Measurements from ENCODE around the gene KCNC1. TPM values are rescaled to one million over a fixed set of nuclear protein-coding genes. Genes with fewer than 3 reads are reported as not detected.

The KCNC1 gene
- total RNA-seq, 1 donor from 2014 or later: not detected

DNA sequence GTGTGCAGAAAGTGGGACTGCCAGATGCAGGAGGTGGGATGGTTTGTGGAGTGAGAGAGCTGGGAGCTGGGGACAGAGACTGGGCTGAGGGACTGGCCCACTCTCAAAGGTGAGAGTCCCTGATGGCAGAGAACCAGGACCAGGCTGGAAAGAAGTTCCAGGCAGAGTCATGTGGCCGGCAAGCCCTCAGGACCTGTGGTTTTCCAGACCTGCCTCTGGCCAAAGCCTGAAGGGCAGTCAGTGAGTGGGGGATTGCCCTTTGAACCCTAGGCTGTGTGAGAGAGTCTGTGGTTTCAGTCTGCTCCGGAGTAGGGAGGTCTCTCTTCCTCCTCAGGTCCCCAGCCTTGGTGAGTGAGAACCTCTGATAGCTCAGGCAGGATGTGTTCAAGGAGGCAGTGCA is 17.0 kb downstream of the KCNC1 start:
- intact Hi-C loops (cut with micrococcal nuclease): no loop called here

DNA sequence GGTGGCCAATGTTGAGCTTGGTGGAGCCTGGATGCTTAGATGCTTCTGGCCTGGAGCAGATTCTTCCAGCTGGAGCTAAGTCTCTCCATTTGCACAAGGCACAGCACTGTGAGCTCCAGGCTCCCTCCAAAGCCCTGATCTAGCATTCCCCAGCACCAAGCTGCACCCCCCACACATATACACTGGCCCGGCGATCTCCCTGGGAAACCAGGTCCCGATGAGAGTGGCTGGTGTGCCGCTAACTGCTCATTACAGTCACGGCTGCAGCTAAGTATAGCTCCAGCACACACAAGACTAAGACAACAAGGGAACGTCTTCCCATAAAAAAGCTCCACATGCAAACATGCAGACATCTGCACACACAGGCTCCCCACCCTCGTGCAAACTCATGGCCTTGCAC is 17.6 kb downstream of the KCNC1 start:
- intact Hi-C loops (cut with micrococcal nuclease): no loop called here

DNA sequence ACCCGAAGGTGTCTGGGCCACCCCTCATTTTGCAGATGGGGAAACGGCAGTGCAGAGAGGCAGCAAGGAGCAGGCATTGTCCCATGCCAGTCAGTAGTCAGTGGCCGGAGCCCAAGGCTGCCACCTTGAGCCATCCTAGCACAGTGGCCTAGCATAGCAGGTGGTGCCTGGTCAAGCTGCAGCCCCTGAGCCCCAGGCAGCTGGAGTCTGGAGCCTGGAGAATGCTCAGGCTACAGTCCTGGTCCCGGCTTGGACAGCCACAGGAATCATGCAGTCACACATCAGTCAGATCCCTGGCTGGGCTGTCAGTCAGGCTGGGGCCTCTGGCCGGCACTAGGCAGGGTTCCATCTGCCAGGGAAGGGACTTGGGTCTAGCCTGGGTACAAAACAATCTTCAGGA is 18.6 kb downstream of the KCNC1 start:
- intact Hi-C loops (cut with micrococcal nuclease): no loop called here

DNA sequence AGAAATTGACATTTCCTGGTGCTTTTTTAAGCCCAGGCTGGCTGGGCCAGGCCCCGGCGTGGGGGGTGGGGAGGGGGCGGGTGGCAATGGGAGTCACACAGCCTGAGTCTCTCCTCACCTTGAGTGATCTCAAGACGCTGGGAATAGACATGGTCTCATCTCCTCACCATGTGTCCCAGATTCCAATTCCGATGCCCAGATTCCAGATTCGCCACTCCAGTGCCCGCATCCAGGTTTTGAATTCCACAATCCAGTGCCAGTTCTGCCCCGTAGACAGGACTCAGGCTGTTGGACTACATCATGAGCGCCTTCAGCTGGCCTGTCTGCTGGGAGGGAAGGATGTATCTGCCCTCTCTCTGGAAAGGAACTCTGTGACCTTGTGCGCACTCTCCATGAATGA is 19.1 kb downstream of the KCNC1 start:
- intact Hi-C loops (cut with micrococcal nuclease): no loop called here

DNA sequence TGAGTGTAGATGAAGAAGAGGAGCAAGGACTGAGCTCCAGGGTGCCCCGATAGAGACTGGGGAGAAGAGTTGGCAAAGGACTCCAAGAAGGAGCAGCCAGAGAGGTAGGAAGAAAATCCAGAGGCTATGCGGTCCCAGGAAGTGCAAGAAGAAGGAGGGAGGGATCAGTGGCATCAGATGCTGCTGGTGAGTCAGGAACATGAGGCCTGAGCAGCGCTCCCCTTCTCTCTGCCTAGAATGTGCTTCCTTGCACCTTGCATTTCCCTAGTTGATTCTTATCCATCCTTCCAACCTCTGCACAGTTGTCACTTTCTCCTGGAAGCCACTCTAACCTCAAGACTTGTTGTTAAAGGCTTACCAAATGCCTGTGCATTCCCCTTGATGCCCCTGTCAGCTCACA is 21.3 kb downstream of the KCNC1 start:
- intact Hi-C loops (cut with micrococcal nuclease): no loop called here

DNA sequence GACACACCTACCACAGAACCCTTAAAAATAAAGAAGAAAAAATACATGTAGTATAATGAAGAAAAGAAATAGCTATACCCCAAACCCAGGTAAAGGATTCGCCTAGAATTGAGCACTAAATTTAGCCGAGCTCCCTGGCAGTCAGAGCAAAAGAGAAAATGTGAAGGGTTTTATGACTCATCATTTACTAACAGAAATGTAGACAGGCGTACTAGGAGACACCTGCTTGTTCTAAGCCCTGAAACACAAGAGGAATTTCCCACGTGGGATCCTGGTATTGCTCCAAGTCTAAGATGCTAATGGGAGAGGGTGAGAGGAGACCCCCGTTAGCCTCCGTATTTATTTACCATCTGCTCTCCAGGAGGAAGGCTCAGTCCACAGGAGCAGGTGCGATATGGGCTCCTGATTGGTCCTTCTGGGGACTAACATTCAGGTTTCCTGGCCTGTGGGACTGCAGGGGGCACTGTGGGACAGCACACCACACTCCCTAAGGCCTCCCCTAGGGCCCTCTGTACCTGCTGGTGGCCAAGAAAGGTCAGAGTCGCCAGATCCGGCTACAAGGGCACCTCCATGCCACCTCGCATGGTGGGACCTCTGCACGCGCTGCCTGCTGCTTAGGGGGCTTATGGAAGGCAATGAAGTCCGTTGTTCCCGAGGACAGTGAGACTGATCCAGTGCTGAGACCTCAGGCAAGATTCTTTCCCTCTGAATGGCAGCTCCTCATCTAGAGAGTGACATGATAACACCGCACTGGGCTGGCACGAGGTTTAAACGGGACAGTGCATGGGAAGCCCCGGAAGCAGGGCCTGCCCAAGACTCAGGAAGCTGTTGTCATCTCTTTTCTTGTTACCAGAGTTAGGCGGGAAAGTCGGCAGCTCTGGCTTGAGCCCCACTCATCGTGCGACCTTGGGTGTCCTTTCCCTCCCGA is 25.8 kb downstream of the KCNC1 start:
- intact Hi-C loops (cut with micrococcal nuclease): loop anchor here (1.0 kb wide), 1 partner anchor 219 kb away; no protein-coding TSS in a partner anchor

DNA sequence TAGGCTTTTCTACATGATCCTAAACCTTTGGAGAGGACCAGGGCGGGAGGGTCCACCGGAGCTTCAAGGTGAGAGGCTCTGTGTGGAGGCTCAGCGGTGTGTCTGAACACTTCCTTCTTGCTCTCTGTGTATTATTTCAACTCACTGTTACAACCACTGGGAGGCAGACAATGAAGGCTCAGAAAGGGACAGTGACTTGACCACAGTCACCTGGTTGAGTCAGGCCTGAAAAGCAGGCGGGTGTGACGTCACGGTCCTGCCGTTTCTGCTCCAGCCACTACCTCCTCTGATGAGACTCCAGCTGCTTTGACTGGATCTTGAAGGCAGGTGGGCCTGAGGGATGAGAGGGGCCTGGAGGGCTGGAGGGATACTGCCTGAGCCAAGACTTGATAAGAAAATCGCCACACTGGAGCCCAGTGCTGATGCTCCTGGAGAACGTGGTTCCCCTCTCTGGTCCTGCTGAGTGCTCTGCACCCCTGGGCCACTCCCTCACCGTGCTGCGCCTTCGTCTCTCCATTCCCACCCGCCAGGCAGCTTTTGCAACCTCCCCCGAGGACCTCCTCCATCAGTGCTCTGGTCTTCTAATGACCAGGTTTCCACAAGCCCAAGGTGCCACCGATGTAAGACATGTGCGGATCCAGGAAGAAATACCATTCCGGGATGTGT is 27.9 kb downstream of the KCNC1 start:
- intact Hi-C loops (cut with micrococcal nuclease): no loop called here

DNA sequence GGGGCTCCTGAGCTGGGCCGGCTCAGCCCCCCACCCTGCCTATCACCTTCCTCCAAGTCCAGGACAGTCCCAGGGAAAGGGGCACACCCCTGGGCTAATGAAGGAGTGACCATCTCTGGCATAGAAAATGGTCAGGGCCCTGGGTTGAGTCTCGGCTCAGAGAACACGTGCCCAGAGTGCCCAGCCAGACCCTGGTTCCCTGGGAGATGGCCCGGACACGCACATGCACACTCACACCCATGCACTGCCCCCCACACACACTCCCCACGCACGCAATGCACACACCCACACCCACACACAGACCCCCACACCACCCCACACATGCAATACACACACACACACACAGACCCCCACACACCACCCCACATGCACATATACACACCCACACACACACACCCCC is 28.7 kb downstream of the KCNC1 start:
- intact Hi-C loops (cut with micrococcal nuclease): no loop called here

DNA sequence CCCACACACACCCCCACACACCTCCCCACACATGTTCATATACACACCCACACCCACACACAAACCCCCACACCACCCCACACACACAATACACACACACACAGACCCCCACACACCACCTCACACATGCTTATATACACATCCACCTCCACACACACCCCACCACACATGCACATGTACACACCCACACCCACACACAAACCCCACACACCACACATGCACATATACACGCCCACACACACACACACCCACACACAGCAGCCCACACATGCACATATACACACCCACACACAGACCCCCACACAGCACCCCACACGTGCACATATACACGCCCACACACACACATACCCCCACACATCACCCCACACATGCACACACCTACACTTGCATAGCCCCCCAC is 29.1 kb downstream of the KCNC1 start:
- intact Hi-C loops (cut with micrococcal nuclease): no loop called here

DNA sequence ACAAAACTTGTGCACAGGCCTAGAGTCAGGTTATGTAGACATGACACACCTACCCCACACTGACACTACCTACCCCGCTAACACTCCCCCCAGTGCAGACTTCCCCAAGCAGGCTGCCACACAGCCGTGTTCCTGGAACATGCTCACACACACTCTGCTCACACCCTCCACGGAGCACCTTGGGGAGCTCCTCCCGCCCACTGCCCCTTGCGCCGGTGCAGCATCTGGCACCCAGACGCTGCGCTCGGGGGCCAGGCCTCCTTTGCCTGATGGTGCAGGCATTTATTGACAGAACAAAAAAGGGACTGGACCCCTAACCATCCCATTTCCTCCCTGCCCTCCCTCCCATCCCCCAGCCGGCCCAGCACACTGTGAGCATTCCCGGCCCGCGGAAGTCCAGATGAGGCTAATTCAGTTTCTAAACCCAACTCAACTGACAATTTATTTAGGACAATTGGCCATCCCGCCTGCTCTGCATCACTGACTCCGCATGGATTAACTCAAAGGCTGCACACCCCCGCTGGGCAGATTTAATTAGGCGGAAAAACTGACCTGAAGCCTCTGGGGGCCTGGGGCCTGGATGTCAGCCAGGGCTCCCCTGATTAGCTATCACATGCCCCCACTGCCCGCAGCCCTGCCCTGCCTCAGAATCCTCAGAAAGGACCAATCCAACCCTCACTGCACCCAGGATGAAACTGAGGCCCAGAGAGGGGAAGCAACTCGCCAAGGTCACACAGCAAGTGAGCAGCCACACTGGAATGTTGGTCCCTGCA is 30.1 kb downstream of the KCNC1 start:
- intact Hi-C loops (cut with micrococcal nuclease): no loop called here

DNA sequence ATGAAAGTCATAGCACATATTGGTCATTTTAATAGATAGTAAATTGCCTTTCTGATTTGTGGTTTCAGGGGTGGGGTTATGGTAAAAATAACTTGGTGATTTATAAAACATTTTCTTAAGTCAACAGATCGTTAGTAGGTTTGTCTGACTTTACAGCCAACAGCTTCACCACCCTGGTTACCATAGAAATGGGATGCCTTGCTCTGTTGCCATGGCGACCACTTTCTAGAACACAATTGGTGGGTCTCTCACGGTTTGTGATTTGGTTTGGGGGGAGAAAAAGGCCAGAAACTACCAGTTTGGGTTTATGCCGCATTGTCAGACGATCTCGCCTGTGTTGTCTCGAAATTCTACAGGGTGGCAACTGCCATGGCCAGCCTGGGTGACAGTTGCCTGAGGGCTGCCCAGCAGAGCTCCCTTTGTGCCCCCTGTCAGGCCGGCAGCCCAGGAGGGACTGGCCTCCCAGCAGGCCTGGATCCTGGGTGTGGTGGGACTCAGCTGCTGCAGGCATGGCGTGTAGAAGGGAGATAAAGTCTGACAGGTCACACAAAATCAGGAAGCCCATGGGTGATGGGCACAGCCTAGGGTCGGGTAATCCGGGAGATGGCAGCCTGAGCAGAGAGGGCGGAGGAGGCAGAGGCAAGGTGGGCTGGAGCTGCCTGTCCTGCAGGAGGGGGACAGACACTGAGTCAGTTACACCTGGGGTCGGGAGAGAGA is 30.9 kb downstream of the KCNC1 start:
- intact Hi-C loops (cut with micrococcal nuclease): no loop called here

DNA sequence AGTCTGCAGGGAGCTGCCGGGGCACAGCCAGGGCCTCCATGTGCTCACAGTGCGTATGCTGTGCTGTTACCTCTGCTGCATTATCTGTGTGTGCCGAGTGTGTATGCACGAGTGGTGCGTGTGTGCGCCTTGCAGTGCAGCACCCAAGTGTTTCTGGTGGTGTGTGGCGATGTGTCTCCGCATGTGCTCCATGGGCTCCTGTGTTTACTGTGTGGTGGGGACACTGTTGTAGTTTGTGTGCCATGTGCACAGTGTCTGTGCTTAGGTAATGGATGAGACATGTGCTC is 31.4 kb downstream of the KCNC1 start:
- intact Hi-C loops (cut with micrococcal nuclease): no loop called here

DNA sequence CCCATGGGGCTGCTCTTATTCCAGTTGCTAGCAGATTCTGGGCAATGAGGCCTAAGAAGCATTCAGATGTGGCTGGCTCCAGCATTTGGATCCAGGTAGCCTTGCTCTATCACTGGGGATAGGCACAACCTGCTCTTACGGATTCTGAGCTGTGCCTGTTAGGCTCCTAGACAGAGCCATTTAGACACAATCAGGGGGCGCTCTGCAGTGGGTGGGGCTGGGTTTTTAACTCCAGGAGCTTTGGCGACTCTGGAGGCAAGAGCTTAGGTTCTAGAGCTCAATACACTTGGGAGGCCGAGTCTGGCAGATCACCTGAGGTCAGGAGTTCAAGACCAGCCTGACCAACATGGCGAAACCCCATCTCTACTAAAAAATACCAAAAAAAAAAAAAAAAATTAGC is 32.0 kb downstream of the KCNC1 start:
- intact Hi-C loops (cut with micrococcal nuclease): no loop called here

DNA sequence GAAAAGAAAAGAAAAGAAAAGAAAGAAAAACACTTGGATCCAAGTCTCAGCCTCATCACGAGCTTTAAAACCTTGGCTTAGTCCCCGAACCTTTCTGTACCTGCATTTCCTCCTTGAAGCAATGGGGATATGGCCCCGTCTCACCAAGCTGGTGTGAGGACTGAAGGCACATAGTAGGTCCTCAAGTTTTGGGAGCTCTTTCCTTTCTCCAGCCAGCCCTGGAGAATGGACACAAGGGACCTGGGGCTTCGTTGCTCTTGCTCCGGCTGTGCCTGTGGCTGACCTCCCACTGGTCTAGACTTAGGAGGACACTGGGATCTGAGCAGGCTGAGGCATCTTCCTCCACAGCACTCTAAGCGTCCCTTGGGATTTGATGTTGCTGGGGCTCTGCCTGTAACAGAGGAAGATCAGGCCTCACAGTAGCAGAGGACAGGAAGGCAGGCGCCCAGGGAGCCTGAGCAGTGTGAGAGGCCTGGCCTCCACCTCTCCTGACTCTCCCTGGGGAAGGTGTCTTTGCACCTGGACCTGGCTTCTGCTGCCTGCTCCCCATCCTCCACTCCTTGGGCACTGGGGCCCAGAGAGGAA is 32.8 kb downstream of the KCNC1 start:
- intact Hi-C loops (cut with micrococcal nuclease): no loop called here

DNA sequence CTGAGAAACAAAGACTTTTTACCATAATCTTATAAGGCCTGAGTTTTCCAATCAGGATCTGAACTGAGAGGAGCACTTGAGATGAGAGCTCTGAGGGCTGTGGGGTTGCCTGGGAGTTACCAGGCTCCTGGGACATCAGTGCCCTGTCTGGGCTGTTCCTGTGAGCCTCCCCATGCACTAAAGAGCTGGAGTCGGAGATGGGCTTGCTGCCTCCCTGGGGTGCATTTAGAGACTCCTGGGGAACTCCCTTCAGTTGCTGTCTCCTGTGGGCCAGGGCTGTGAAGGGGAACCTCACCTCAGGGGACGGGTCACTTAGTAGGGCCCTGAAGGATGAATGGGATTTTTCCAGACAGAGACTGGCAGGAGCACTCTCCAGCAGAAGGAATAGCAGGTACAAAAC is 33.3 kb downstream of the KCNC1 start:
- intact Hi-C loops (cut with micrococcal nuclease): no loop called here

DNA sequence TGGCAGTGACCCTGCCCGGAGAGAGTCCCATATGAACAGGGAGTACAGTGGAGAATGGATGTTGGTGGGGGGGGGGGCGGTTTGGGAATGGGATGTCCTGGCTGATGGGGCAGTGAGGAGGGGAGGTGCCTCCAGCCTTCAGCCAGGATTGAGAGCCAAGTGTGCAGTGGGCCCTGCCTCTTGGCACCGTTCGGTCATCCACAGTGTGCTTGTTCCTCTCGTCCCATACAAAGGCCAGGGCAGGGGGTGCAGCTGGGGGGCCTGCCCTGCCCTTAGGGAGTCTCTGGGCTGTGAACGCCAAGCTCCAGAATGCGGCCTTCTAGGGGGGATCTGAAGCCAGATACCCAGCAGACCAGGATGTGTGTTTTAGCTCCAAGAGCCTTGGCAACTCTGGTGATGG is 34.0 kb downstream of the KCNC1 start:
- intact Hi-C loops (cut with micrococcal nuclease): no loop called here

DNA sequence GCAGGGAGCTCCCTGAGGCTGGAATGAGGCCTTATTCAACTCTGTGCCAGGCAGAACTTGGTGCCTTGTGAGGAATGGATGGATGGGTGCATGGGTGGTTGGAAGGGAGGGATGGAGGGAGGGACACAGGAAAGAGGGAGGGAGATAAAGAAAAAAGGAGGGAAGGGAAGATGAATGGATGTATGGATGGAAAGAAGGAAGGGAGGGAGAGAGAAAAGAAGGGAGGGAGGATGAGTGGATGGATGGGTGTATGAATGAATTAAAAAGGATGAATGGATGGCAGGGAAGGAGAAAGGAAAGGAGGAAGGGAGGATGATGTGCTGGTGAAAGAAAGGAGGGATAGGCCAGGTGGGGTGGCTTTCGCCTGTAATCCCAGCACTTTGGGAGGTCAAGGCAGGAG is 34.6 kb downstream of the KCNC1 start:
- intact Hi-C loops (cut with micrococcal nuclease): no loop called here

DNA sequence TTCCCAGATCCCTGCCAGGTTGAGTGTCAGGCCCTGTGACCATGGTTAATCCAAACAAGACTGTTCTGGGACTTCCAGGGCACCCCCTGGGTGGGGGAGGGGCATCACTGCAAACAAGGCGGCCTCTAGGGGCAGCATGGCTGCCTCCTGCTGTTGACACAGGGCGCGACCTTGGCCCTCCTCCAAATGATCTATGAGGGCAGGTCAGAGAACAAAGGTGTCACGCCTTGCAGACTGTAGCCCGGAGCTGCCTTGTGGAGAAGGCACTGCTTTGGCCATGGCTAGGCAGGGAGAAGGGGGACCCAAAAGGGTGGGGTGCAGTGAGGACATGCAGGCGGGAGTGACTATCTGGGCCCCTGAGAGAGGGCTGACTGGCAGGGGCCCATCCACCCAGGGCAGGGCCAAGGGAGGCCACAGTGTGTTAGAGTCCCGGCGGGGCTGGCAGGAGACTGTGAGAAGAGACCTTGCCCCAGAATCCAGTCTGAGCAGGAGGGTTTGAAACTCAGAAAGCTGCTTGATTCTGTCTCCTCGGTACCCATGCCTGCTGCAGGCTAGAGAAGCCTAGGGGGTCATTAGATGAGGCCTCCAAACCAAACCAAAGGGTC is 35.6 kb downstream of the KCNC1 start:
- intact Hi-C loops (cut with micrococcal nuclease): no loop called here

DNA sequence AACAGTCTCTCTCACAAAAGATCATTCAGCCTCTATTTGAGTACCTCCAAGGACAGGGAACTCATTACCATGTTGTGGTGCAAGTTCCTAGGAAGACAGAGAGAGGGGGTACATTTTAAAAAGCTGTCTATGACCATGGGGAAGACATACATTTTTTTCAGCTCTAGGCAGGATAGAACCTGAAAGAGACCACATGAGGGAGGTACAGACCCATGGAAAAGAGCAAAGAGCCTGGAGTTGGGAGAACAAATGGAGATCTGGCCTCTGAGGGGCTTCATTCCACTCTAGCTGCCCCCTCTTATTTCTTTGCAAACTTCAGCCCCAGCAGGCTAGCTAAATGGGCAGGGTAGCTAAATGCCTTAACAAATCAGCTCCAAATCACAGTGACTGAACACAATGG is 36.3 kb downstream of the KCNC1 start:
- intact Hi-C loops (cut with micrococcal nuclease): no loop called here

DNA sequence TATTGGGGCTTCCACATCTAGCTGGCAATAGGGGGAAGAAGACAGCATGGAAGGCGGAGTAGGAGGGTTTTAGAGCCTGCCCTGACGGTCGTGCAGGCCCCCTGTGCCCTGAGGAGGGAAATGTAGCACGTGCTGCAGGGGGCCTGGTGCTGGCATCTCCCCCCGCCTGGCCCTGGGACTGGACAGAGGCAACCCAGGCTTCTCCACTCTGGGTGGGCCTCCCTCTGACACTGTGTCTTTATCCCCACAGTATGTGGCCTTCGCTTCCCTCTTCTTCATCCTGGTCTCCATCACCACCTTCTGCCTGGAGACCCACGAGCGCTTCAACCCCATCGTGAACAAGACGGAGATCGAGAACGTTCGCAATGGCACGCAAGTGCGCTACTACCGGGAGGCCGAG is 36.8 kb downstream of the KCNC1 start:
- intact Hi-C loops (cut with micrococcal nuclease): no loop called here

DNA sequence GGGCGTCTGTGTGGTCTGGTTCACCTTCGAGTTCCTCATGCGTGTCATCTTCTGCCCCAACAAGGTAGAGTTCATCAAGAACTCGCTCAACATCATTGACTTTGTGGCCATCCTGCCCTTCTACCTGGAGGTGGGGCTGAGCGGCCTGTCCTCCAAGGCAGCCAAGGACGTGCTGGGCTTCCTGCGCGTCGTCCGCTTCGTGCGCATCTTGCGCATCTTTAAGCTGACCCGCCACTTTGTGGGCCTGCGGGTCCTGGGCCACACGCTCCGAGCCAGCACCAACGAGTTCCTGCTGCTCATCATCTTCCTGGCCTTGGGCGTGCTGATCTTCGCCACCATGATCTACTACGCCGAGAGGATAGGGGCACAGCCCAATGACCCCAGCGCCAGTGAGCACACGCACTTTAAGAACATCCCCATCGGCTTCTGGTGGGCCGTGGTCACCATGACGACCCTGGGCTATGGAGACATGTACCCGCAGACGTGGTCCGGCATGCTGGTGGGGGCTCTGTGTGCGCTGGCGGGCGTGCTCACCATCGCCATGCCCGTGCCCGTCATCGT is 37.3 kb downstream of the KCNC1 start:
- intact Hi-C loops (cut with micrococcal nuclease): no loop called here
